ENCODE results near the gene ERN1. TPM values are rescaled to one million over a fixed set of nuclear protein-coding genes. Genes with fewer than 3 reads are reported as not detected.

ERN1 gene
- total RNA-seq, 4 donors from 2014 or later, result 9.7 to 27.5 (median 13.8) TPM

GRCh38 chr17:64032081-64032480 is 97.9 kb downstream of the ERN1 start:
- DNase-seq (no peak), ATAC-seq (no peak)
- in situ Hi-C loops (cut with MboI; ENCODE audit: low sequenced_read_pairs in 4 of 4), result loop anchor here in 2 of 4 donors (10.0 to 25.0 kb wide), 2 partner anchors 103 to 255 kb away; partner anchors contain the start of gene ERN1 (in 1 of the 2)
- H3K27ac ChIP-seq, result no peak overlapping the region
- no peaks in the 10 kb centered on the region for H3K27me3 ChIP-seq
- intact Hi-C loops (cut with DNase I; ENCODE audit: low total_unique reads), result no loop called here
- H3K4me1 ChIP-seq, result no peaks in the 10 kb centered on the region
- no peaks in the 10 kb centered on the region for H3K9me3 ChIP-seq
- no peaks in the 10 kb centered on the region for H3K36me3 ChIP-seq
- no peak overlapping the region for H3K4me3 ChIP-seq
- TF ChIP-seq POLR2A (IDR thresholded peaks at IDR 0.05), result no peak
- TF ChIP-seq, protein P1, sequence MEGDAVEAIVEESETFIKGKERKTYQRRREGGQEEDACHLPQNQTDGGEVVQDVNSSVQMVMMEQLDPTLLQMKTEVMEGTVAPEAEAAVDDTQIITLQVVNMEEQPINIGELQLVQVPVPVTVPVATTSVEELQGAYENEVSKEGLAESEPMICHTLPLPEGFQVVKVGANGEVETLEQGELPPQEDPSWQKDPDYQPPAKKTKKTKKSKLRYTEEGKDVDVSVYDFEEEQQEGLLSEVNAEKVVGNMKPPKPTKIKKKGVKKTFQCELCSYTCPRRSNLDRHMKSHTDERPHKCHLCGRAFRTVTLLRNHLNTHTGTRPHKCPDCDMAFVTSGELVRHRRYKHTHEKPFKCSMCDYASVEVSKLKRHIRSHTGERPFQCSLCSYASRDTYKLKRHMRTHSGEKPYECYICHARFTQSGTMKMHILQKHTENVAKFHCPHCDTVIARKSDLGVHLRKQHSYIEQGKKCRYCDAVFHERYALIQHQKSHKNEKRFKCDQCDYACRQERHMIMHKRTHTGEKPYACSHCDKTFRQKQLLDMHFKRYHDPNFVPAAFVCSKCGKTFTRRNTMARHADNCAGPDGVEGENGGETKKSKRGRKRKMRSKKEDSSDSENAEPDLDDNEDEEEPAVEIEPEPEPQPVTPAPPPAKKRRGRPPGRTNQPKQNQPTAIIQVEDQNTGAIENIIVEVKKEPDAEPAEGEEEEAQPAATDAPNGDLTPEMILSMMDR (IDR thresholded peaks at IDR 0.05 in 4 of 5, conservative IDR thresholded peaks at IDR 0.05 in 1 of 5), result no peak

GRCh38 chr17:64028874-64029464 is 101.0 kb downstream of the ERN1 start:
- DNase-seq, result peak in 1 of 2 donors; percentile 47
- Histone ChIP-seq H3K27ac (no peak overlapping the region), H3K9me3 (no peaks in the 10 kb centered on the region), H3K4me1 (peaks cover 9 to 11% of the 10 kb centered on the region in 2 donors), H3K4me3 (no peak overlapping the region), H3K27me3 (no peaks in the 10 kb centered on the region), H3K36me3 (no peaks in the 10 kb centered on the region)
- ATAC-seq, result peak in 1 of 2 donors; percentile 35
- intact Hi-C loops (cut with DNase I; ENCODE audit: low total_unique reads) (loop anchor here (1.0 to 5.0 kb wide), 2 partner anchors 104 to 253 kb away; no protein-coding TSS in a partner anchor), in situ Hi-C loops (cut with MboI; ENCODE audit: low sequenced_read_pairs in 4 of 4) (loop anchor here in 3 of 4 donors (5.0 to 25.0 kb wide), 7 partner anchors 103 to 258 kb away; partner anchors contain the start of genes ERN1 (in 2 of the 3), CSHL1 (in 1 of the 3) and GH1 (in 1 of the 3))
- TF ChIP-seq POLR2A (IDR thresholded peaks at IDR 0.05), result no peak
- TF ChIP-seq, protein P1 (IDR thresholded peaks at IDR 0.05 in 4 of 5, conservative IDR thresholded peaks at IDR 0.05 in 1 of 5), result peak; percentile 47 to 84 (median 75)

- Histone ChIP-seq H3K27me3 (no peaks in the 10 kb centered on the region), H3K4me1 (peaks cover 9 to 11% of the 10 kb centered on the region in 2 donors), H3K27ac (peak overlapping the region in 3 of 4 donors; percentile 50 to 82 (median 66)), H3K9me3 (no peaks in the 10 kb centered on the region), H3K4me3 (peak overlapping the region; percentile 0 to 33 (median 18)), H3K36me3 (no peaks in the 10 kb centered on the region)
- peak; percentile 46 to 72 for DNase-seq
- intact Hi-C loops (cut with DNase I; ENCODE audit: low total_unique reads) (loop anchor here (2.0 to 5.0 kb wide), 2 partner anchors 113 to 256 kb away; no protein-coding TSS in a partner anchor), in situ Hi-C loops (cut with MboI; ENCODE audit: low sequenced_read_pairs in 4 of 4) (loop anchor here in 3 of 4 donors (5.0 to 25.0 kb wide), 7 partner anchors 101 to 261 kb away; partner anchors contain the start of genes ERN1 (in 2 of the 3), CSHL1 (in 1 of the 3) and GH1 (in 1 of the 3))
- no peak for TF ChIP-seq POLR2A (IDR thresholded peaks at IDR 0.05)
- TF ChIP-seq, protein P1 (IDR thresholded peaks at IDR 0.05 in 4 of 5, conservative IDR thresholded peaks at IDR 0.05 in 1 of 5), result peak; percentile 84 to 98 (median 95)
- ATAC-seq, result peak; percentile 65 to 74
Observed at GRCh38 chr17:64025732-64026294, 104.1 kb downstream of the ERN1 start.

DNA sequence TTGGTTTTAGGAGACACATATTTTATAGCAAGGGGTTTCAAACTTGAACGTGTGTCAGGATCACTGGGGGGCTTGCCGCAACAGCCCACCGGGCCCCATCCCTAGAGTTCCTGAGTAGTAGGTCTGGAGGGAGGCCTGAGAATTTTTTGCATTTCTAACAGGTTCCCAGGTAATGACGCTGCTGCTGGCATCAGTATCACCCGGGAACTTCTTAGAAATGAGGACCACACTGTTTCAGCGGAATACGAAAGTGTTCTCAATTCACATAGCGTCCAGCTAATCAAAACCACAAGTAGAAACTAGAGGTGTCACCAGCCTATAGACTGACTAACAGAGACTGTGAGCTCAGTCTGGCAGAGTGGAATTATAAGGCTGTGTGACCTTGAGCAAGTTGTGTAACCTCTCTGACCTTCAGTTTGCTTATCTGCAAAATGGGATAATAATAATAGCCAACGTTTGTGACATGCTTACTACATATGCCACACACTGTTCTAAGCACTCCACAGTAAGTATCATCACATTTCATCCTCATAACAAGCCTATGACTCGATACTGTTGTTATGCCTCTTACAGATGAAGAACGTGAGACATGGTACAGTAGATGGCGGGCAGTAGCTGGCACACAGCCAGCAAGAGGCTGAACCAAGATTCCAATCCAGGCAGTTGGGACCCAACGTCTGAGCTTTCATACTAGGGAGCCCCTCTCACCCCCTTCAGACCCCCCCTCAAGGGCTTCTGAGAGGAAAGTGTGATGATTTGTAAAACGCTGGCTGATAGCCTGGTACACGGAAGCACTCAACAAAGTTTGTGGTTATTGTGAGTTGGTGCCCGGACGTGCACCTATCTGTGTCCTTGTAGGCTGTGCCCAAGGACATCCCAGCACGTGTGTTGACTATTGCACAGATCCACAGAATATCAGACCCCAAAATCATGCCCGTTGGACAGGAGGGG is 104.9 kb downstream of the ERN1 start:
- peak overlapping the region; percentile 30 to 82 (median 58) for H3K27ac ChIP-seq
- no peaks in the 10 kb centered on the region for H3K9me3 ChIP-seq
- no peaks in the 10 kb centered on the region for H3K27me3 ChIP-seq
- in situ Hi-C loops (cut with MboI; ENCODE audit: low sequenced_read_pairs in 4 of 4), result loop anchor here in 3 of 4 donors (5.0 to 25.0 kb wide), 8 partner anchors 100 to 262 kb away; partner anchors contain the start of genes CSHL1 (in 2 of the 3), ERN1 (in 2 of the 3) and GH1 (in 1 of the 3)
- no peaks in the 10 kb centered on the region for H3K36me3 ChIP-seq
- H3K4me1 ChIP-seq, result peaks cover 9 to 11% of the 10 kb centered on the region in 2 donors
- intact Hi-C loops (cut with DNase I; ENCODE audit: low total_unique reads), result loop anchor here (2.0 to 5.0 kb wide), 2 partner anchors 112 to 257 kb away; no protein-coding TSS in a partner anchor
- TF ChIP-seq, protein P1 (IDR thresholded peaks at IDR 0.05 in 4 of 5, conservative IDR thresholded peaks at IDR 0.05 in 1 of 5), result no peak
- TF ChIP-seq POLR2A (IDR thresholded peaks at IDR 0.05), result no peak
- DNase-seq (no peak), ATAC-seq (peak; percentile 28 to 36)
- peak overlapping the region; percentile 0 to 33 (median 14) for H3K4me3 ChIP-seq

Measured in gastrocnemius medialis (tissue), 4 donors.